Parathyroid adenoma (tissue), 2 donors: ENCODE data around the gene MAP1LC3B.

ENCODE experiments used
- H2AFZ ChIP-seq: fragments of 300-600 bp; sonication (generic); one replicate; pipeline ENCODE4 v1.7.0; 2017; ENCODE audit warnings: antibody characterized with exemption, mild to moderate bottlenecking
- H3K27ac ChIP-seq: fragments of 300-600 bp; sonication (generic); one replicate; pipeline ENCODE4 v1.7.0; 2017
- H3K27me3 ChIP-seq: fragments of 300-600 bp; sonication (generic); one replicate; pipeline ENCODE4 v1.7.0; 2017; ENCODE audit warnings: low read length; ENCODE audit not compliant: control insufficient read depth, insufficient read depth
- H3K36me3 ChIP-seq: fragments of 300-600 bp; sonication (generic); one replicate; pipeline ENCODE4 v1.7.0; 2017; ENCODE audit warnings: low read length; ENCODE audit not compliant: control insufficient read depth, insufficient read depth
- H3K4me1 ChIP-seq: fragments of 300-600 bp; sonication (generic); one replicate; pipeline ENCODE4 v1.7.0; 2017; ENCODE audit warnings: control low read depth
- H3K4me2 ChIP-seq: fragments of 300-600 bp; sonication (generic); one replicate; pipeline ENCODE4 v1.7.0; 2017; ENCODE audit warnings: low read length
- H3K4me3 ChIP-seq: fragments of 300-600 bp; sonication (generic); one replicate; pipeline ENCODE4 v1.7.0; 2017; ENCODE audit warnings: low read depth, low read length
- H3K79me2 ChIP-seq: fragments of 300-600 bp; sonication (generic); one replicate; pipeline ENCODE4 v1.7.0; 2017; ENCODE audit warnings: control low read depth
- H3K9ac ChIP-seq: fragments of 300-600 bp; sonication (generic); one replicate; pipeline ENCODE4 v1.7.0; 2017; ENCODE audit warnings: mild to moderate bottlenecking
- H3K9me3 ChIP-seq: fragments of 300-600 bp; sonication (generic); one replicate; pipeline ENCODE4 v1.7.0; 2017; ENCODE audit warnings: low read length; ENCODE audit not compliant: control insufficient read depth
- CTCF ChIP-seq: fragments of 300-600 bp; sonication (generic); IDR thresholded peaks from one replicate; pipeline ENCODE4 v1.7.0; 2017; ENCODE audit warnings: antibody characterized with exemption, mild to moderate bottlenecking
- donor health status: primary hyperparathyroidism.

MAP1LC3B gene

GRCh38 chr16:87409153-87409552, 17.0 kb downstream of the MAP1LC3B start:
- Histone ChIP-seq H2AFZ (no peak overlapping the region), H3K4me2 (no peak overlapping the region), H3K79me2 (no peaks in the 10 kb centered on the region), H3K27me3 (no peaks in the 10 kb centered on the region), H3K4me3 (no peak overlapping the region), H3K27ac (no peak overlapping the region), H3K4me1 (no peaks in the 10 kb centered on the region), H3K9ac (no peak overlapping the region), H3K9me3 (no peaks in the 10 kb centered on the region), H3K36me3 (no peaks in the 10 kb centered on the region)
- TF ChIP-seq CTCF: no peak

- TF ChIP-seq CTCF: no peak
- Histone ChIP-seq H3K27ac (no peak overlapping the region), H3K4me2 (no peak overlapping the region), H3K36me3 (no peaks in the 10 kb centered on the region), H3K4me3 (no peak overlapping the region), H2AFZ (no peak overlapping the region), H3K9ac (no peak overlapping the region), H3K4me1 (no peaks in the 10 kb centered on the region), H3K79me2 (no peaks in the 10 kb centered on the region), H3K9me3 (no peaks in the 10 kb centered on the region), H3K27me3 (no peaks in the 10 kb centered on the region)
These were observed 17.6 kb downstream of the MAP1LC3B start for GRCh38 chr16:87409781-87410180.

- no peaks in the 10 kb centered on the region for H3K36me3 ChIP-seq
- H2AFZ ChIP-seq: no peak overlapping the region
- no peaks in the 10 kb centered on the region for H3K4me1 ChIP-seq
- no peaks in the 10 kb centered on the region for H3K79me2 ChIP-seq
- no peak overlapping the region for H3K27ac ChIP-seq
- H3K27me3 ChIP-seq: no peaks in the 10 kb centered on the region
- no peak overlapping the region for H3K9ac ChIP-seq
- H3K9me3 ChIP-seq: no peaks in the 10 kb centered on the region
- no peak overlapping the region for H3K4me3 ChIP-seq
- no peak overlapping the region for H3K4me2 ChIP-seq
- TF ChIP-seq CTCF: no peak
These were observed 18.4 kb downstream of the MAP1LC3B start for GRCh38 chr16:87410530-87410929.

- H2AFZ ChIP-seq: no peak overlapping the region
- H3K4me1 ChIP-seq: no peaks in the 10 kb centered on the region
- no peaks in the 10 kb centered on the region for H3K9me3 ChIP-seq
- H3K36me3 ChIP-seq: no peaks in the 10 kb centered on the region
- no peak overlapping the region for H3K4me3 ChIP-seq
- no peak for TF ChIP-seq CTCF
- no peak overlapping the region for H3K9ac ChIP-seq
- H3K79me2 ChIP-seq: no peaks in the 10 kb centered on the region
- H3K27me3 ChIP-seq: no peaks in the 10 kb centered on the region
- no peak overlapping the region for H3K27ac ChIP-seq
- H3K4me2 ChIP-seq: no peak overlapping the region
These were observed 18.8 kb downstream of the MAP1LC3B start for GRCh38 chr16:87410968-87411367.

- Histone ChIP-seq H3K9ac (no peak overlapping the region), H3K27me3 (no peaks in the 10 kb centered on the region), H3K9me3 (no peaks in the 10 kb centered on the region), H2AFZ (no peak overlapping the region), H3K4me2 (no peak overlapping the region), H3K4me3 (no peak overlapping the region), H3K27ac (no peak overlapping the region), H3K79me2 (no peaks in the 10 kb centered on the region), H3K4me1 (no peaks in the 10 kb centered on the region), H3K36me3 (no peaks in the 10 kb centered on the region)
- TF ChIP-seq CTCF: no peak
These were observed 19.5 kb downstream of the MAP1LC3B start for GRCh38 chr16:87411375-87412271.
